ENCODE measurements around the gene B3GALT5.

Gene B3GALT5

DNA sequence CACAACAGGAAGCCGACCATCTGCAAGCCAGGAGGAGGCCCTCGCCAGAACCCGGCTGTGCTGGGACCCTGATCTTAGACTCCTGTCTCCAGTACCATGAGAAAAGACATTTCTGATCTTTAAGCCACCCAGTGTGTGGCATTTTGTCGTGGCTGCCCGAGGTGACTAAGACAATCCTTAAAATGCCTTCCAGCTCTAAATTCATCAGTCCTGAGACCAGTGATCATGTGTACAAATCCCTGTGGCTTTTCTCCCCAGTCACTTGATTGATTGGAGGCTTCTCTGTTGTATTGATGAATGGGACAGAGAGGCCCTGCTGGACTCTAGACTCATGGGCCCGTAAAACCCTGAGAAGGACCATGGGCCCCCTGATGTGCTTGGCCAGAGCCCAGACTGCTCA, 36.1 kb downstream of the B3GALT5 start:
- no peak for DNase-seq

DNA sequence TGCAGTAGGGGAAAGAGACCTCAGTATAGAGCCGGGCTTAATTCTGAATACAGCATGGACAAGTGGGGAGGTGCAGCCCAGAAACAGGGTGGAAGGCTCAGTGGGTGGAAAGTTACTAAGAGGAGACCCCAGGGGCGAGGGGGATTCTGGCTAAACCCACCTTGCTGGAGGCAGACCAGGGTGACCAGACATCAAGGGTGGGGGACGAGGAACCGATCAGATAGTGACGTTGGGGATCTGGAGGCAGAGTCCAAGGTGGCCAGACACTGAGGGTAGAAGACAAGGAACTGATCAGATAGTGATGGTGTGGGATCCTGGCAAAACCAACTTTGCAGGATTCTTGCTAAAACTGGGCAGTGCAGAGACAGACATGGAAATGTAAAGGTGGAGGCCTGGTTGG, 36.8 kb downstream of the B3GALT5 start:
- DNase-seq, result no peak

DNA sequence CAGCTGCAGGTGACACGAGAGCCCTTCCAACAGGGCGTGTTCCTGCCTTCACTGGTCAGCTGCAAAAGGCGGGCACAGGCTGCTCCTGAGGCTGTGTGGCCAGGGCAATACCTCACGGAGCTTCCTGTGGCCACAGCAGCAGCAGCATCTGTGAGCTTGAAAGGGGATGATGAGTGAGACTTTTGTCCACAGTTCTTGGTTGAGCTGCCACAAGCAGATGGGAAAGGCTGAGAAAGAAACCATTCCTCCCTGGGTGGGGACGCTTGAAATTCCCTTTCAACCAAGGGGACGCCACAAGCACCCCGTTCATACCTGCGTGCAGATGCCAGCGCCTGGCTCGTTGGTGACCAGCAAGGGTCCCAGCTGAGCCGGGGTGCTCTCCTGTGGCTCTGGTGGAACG, 37.6 kb downstream of the B3GALT5 start:
- no peak for DNase-seq

DNA sequence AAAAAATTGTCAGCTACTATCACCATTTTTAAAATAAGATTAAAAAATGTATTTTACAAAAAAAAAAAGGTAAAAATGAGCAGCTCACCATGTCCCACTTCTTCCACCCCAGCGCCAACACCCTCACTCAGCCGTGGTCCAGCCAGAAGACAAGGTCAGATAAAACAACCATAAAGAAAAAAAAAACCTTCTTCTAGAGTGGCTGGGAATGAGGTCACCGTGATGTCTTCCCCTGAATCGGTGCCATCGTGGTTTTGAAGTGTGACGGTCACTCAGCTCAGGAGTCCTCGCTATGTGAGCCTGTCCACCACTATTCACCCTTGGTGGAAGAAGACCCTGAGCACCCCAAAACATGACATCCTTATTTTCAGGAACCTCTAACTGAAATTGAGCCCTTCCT, 38.1 kb downstream of the B3GALT5 start:
- no peak for DNase-seq

DNA sequence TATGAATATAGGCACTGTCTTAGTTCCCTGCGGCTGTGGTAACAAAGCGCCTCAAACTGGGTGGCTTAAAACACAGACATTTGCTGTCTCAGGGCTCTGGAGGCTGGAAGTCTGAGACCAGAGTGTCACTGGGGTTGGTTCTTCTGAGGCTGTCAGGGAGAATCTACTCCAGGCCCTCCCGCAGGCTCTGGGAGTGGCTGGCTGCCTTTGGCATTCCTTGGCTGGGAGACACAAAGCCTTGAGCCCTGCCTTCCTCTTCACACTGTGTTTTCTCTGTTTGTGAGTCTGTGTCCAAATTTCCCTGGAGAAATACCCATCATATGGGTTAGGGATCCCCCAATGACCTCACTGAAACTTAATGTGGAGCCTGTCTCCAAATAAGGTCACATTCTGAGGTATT, 38.5 kb downstream of the B3GALT5 start:
- no peak for DNase-seq

DNA sequence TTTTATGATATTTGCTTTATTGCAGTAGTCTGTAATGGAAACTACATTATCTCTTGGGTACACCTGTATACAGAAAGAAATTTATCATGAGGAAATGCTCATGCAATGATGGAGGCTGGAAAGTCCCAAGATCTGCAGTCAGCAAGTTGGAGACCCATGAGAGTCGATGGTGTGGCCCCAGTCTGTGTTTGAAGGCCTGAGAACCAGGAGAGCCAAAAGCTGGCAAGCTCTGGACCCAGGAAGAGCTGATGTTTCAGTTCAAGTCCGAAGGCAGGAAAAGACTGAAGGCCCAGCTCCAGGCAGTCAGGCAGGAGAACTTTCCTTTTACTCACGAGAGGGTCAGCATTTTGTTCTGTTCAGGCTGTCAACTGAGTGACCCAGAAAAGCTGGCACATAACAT, 42.2 kb downstream of the B3GALT5 start:
- DNase-seq, result no peak

DNA sequence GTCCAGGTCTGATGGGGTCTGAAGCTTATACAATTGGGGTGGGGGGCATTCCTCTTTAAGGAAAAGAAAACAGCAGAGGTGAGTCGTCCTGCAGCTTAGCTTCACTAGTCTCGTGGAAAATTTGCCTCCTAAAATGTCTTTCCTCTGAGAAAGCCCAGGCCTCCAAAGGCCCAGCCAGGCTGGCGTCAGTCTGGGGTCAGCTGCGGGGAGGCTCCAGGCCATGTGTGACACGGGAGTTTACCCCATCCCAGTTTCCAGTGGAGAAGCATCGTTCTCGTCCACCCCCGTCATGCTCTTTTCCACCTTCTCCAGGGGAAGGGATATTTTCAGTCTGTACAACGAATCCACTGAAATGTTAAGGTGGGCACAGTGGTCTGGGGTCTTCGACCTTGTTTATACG, 42.8 kb downstream of the B3GALT5 start:
- no peak for DNase-seq

DNA sequence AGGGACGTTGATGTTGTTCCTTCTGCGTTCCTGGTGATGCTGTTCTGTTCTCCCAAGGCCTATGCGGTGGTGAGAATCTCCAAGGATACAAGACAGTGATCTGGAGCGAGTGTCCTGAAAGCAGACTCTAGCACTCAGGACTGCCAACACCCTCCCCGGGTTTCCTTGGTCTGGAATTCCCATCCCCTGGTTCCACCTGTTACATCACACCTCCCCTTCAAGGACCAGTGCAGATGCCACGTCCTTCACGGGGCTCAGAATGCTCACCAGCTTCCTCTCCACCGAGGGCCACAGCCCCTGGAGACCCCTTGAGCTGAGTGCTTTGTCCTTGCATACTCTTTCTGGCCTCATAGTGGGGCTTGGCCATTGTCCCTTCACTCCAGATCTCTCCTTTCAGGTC, 43.5 kb downstream of the B3GALT5 start:
- DNase-seq, result no peak

DNA sequence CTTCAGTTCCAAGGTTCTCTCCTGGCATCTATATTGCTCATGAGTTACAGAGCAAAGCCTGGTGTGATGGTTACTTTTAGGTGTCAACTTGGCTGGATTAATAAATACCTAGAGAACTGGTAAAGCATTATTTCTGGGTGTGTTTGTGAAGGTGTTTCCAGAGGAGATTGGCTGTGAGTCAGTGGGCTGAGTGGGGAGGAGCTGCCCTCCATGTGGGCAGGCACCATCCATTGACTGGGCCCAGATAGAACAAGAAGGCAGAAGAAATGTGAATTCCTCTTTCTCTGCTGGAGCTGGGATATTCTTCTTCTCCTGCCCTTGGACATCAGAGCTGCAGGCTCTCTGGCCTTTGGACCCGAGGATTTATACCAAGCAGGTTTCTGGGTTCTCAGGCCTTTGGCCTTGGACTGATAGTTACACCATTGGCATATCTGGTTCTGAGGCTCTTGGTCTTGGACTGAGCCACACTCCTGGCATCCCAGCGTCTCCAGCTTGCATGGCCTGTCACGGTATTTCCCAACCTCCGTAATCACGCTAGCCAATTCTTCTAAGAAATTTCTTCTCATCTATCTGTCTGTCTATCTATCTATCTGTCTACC, 44.5 kb downstream of the B3GALT5 start:
- no peak for DNase-seq

DNA sequence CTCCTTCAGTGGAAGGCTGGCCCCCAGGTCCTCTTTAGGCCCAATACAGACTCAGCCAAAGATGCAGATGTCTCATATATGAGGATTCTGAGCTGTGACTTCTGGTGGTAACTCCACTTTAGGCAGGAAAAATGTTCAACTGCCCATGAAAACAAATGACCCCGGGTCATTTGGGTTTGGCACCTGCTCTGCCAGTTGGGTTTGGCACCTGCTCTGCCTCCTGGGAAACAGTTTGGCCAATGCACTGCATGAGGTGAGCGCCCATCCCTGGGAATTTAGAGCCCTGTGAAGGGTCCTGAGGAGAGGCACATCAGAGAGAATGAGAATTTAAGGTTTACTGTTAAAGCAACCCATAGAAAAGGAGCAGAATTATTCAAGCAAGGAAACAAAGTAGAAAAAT, 45.3 kb downstream of the B3GALT5 start:
- no peak for DNase-seq

DNA sequence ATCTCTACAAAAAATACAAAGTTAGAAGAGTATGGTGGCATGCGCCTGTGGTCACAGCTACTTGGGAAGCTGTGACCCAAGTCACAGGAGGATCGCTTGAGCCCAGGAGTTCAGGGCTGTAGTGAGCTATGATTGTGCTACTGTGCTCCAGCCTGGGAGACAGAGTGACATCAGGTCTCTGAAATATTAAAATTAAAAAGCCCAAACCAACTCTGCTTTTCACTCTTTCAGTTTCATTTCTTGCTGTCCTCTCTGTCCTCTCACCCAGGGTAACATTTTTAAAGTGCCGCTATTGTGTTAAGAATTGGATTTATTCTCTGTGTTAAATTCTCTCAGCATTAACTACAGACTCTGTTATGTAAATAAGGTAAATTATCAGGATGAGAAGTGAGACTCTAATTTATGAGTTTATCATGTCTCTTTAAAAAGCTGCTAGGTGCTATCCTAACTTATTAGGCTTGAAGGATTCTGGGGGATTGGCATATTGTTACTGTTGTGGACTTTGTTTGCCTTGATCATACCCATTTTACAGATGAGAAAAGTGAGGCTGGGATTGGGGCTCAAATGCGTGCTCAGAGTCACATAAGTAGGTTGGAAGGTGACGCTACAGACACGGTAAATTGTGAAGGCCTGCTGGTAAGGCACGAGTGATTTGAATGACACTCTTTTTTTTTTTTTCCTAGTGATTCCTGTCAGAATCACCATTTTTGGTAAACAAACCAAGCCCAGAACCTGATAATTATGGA, 46.5 kb downstream of the B3GALT5 start:
- DNase-seq, result no peak

DNA sequence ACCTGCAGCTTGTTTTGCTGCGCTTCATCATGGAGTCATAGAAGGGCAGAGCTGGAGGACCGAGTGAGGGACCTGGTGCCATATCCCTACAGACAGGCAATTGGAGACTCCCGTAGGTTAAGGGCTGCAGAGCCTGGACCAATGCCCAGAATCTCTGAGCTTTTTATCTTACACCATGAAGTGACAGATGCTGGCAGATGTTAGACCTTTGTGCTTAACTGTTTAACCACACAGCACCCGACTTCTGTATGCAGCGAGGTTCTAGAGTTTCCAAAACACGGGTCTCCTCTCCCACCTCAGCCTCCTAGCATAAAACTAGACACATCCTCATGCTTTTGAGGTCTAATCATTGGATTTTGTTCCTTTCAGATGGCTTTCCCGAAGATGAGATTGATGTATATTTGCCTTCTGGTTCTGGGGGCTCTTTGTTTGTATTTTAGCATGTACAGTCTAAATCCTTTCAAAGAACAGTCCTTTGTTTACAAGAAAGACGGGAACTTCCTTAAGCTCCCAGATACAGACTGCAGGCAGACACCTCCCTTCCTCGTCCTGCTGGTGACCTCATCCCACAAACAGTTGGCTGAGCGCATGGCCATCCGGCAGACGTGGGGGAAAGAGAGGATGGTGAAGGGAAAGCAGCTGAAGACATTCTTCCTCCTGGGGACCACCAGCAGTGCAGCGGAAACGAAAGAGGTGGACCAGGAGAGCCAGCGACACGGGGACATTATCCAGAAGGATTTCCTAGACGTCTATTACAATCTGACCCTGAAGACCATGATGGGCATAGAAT, 47.6 kb downstream of the B3GALT5 start:
- DNase-seq, result peak; percentile 18

DNA sequence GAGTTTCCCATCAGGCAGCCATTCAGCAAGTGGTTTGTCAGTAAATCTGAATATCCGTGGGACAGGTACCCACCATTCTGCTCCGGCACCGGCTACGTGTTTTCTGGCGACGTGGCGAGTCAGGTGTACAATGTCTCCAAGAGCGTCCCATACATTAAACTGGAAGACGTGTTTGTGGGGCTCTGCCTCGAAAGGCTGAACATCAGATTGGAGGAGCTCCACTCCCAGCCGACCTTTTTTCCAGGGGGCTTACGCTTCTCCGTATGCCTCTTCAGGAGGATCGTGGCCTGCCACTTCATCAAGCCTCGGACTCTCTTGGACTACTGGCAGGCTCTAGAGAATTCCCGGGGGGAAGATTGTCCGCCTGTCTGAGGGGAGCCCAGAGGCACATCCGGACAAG, 48.4 kb downstream of the B3GALT5 start:
- DNase-seq, result no peak

DNA sequence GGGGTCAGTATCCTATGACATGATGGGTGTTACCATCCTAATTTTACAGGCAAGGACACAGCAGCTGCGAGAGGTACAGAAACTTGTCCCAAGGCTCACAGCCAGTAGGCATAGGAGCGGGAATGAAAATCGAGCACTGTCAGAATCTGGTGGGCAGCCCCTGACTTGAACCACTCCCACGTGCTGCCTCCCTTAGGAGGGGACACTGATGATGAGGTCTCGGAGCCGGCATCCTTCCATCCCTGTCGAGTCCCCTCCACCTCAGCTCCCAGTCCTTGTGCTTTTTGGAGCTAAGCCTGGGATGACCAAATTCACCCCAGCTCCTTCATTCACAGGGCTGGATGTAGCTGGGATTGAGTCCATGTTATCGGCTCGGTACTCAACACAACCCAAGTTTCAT, 49.0 kb downstream of the B3GALT5 start:
- no peak for DNase-seq

DNA sequence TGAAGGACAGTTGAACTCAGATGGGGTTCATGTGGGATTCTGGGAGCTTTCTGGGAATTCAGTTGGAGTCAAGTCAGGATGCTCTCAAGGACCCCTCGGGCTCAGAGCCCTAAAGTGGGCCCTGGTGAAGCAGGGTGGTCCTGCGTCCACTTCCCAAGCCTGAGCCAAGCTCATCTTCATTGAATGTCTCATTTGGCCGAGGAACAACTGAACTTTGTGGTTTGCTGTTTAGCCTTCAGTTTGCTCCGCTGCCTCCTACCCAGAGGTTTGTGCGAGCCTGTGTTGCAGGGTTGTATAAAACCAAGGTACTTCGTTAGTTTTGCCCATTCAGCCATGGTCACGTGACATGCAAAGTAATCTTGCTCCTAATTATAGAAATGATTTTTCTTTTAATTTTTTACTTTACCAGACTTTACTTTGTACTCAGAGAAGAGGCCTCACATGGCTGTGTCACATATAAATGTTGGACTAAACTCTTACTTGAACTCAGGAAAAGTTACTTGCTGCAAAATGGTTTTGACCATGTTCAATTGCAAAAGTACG, 49.7 kb downstream of the B3GALT5 start:
- no peak for DNase-seq

DNA sequence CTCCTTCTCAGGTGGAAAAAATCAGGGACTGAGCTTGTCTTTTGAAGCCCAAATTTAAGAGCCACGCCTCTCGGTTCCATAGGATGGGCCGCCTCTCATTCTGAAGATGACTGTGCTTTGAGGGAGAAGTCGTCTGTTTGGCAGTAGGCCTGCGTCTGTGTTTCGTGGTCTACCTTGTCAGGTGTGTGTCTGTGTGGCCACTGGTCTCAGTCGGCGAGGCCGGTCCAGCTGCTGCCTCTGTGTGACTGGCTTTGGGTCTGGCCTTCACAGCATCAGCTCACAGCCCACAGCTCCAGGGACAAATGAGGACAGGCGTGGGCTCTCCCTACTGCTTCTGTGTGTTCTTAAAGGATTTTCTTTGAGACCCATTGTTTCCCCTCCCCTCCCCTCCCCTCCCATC, 50.3 kb downstream of the B3GALT5 start:
- DNase-seq, result no peak

DNA sequence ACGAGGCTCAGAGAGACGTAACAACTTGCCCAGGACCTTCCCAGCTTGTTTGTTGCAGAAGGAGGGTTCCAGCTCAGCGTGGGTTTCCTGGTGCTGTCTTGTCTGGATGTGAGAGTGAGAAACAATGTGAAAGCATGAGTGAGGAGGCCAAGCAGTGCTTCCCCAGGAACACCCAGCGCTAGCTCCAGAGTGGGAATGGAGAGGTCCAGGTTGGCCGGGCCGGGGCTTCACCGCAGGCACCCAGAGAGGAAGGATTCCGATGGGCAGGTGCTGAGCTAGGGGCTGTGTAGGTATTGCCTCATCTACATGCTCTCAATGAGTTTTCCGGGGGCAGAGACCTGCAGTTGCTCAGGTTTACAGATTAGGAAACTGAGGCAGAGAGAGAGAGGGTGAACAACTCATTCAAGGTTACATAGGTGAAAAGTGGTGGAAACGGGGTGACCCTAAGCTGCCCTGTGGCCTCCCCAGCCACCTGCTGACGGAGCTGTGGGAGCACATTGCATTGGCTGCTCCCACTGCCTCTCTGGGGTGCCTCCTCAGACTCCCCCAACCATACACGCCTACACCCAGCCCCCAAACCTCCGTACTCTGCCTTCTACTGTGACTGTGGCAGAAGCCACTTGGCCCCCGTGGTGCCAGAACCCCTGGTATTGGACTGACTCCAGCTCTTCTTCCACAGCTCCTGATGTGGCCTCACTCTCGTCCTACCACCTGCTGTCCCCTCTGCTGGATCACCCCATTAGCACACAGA, 51.2 kb downstream of the B3GALT5 start:
- DNase-seq, result no peak

DNA sequence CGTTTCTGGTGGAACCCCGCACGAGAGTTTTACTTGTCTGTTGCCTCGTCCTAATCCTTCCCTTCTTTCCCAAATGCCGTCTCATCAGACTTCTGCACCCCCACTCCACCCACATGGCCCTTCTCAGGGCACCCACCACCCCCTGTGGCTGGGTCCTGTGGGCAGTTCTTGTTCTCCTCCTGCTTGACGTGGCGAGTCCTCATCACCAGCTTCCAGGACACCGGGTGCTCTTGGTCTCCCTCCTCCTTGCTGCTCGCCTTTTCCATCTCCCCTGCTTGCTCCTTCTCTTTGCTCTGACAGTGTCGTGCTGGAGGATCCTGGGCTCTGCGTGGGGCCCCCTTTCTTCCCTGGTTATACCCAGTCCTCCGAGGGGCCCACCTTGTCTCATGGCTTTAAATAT, 51.8 kb downstream of the B3GALT5 start:
- no peak for DNase-seq

DNA sequence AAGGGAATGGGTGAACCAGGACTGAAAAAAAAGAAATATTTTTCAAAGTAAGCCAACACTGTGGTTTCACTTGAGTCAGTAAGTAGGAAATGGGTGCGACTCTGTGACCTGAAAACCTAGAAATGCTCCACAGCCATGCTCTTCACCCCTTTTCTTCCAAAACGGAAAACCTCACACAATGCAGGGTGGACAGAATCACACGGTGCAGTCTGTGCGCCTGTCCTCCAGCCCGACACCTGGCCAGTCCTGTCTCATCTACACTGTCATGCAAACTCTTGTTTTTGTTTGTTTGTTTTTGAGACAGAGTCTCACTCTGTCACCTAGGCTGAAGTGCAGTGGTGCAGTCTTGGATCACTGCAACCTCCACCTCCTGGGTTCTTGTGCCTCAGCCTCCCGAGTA, 53.3 kb downstream of the B3GALT5 start:
- no peak for DNase-seq

DNA sequence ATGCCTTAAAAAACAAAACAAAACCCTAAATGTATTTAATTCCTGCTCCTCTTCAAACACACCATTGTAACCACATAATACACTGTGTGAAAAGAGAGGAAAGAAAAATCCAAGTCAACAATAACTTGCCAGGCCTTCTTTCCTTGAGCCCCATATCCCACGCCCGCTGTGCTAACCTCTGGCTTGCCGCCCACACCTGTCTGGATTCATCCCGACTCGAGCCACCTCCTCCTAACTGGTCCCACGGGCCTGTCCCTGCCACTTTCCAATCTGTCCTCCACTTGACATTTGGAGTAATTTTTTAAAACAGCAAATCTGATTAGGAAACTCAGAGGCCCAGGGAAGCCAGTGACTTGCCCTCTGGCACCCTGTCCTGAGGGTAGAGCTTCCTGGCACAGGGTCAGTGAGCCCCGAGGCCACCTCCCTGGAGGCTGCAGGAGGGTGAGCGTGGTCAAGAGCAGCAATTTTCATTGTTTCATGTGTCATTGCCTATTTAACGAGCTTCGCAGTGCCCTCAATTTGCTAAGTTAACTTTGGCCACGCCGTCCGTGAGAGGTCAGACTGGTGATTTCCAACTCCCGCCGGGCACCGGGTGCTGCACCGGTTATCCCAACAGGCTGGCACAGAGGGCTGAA, 54.1 kb downstream of the B3GALT5 start:
- no peak for DNase-seq

DNA sequence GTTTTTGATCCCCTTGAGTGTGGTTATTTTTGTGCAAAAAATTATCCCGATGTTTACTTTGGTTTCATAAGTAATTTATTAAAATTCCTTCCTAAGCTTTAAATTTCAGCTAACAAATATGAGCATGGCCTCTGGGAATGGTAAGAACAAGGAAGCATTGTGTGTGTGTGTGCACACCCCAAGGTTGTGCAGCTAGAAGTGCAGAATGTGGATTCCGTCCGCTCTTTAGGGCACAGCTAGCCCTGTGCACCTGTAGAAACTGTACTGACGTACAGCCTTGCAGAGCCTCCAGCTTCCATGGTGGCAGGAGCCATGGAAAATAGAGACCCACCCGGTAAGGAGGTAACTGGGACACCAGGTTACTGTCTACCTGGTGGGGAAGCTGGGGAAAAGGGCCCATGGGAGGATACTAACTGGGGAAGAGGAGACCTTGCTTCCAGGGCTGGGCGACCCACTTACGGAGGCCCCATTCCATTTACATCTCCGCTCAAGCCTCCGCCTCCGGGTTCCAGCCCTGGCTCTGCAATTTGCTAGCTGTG, 54.7 kb downstream of the B3GALT5 start:
- no peak for DNase-seq

DNA sequence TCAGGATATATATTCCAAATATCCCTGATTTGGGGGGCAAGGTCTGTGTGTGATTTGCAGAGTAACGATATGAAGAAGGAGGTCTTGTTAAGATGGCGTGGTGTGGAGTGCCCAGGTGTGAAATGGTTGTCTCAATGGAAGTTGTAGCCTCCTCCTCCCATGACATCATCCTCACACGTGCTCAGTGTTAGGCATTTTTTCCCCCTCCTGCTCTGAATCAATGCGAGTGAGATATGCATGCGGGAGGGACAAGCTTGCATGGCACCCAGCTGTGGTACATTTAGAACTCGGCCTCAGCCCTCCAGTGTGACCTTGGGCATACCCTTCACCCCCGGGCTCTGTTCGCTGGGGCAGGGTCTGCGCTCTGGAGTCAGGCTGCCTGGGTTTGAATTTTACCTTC, 55.6 kb downstream of the B3GALT5 start:
- no peak for DNase-seq

Data from NCI-H82 (cell line).